HCT116 (cell line): Measurements from ENCODE around the gene HSPG2. TPM values are rescaled to one million over a fixed set of nuclear protein-coding genes. Genes with fewer than 3 reads are reported as not detected.

Experiments
- ATAC-seq: fragments of 200-7000 bp; cut with Tn5 transposase; 2 replicates; pipeline ENCODE4 v1.9.1; 2020; ENCODE audit warnings: mild to moderate bottlenecking, moderate library complexity
- BruUV-seq: library from RNA; stranded (reverse); fragments of 400-500 nt; replicated peaks from 2 replicates; lab custom pipeline; 2021; lab: Mats Ljungman, UMichigan
- CTCF ChIA-PET: fragments of 300-600 bp; sonication (Branson Sonifier 250); formaldehyde crosslinking; loops from one replicate; lab custom pipeline; 2021; ENCODE audit warnings: antibody characterized with exemption; lab: Charles Lee
- POLR2A ChIA-PET: fragments of 300-600, 350-600 bp; sonication (Branson Sonifier 250); formaldehyde crosslinking; loops from one replicate; lab custom pipeline; 2021; ENCODE audit warnings: antibody characterized with exemption; lab: Charles Lee
- RAD21 ChIA-PET, 2 experiments: fragments of 300-600 bp; sonication (Branson Sonifier 250); formaldehyde crosslinking; loops; one replicate each; lab custom pipeline; 2023; ENCODE audit warnings: low total read pairs in 2 of 2; ENCODE audit not compliant: uncharacterized antibody in 2 of 2, unreplicated experiment in 2 of 2, low non-redundant PET in 1 of 2; lab: Charles Lee
- DNase-seq: peaks from one replicate; pipeline ENCODE4 v3.0.0-alpha.2; 2010; ENCODE audit warnings: low read depth, low spot score
- H2AFZ ChIP-seq: fragments of 200-600 bp; shearing (Covaris generic), sonication (generic); 2 replicates; pipeline ENCODE4 v1.6.1; 2017; ENCODE audit warnings: low read depth, mixed run types, mixed read lengths, antibody characterized with exemption, low read length; ENCODE audit not compliant: poor library complexity, severe bottlenecking
- H3K27ac ChIP-seq: 2 replicates; pipeline ENCODE4 v1.5.1; 2012; ENCODE audit warnings: low read depth, low read length
- H3K27me3 ChIP-seq: fragments of 200-600 bp; sonication (generic); 2 replicates; pipeline ENCODE4 v1.6.1; 2016; ENCODE audit warnings: mixed run types, low read length, mixed read lengths; ENCODE audit not compliant: insufficient read depth
- H3K36me3 ChIP-seq, 2 experiments: fragments of 200-500 bp in 1 of 2; fragments of 200-600 bp in 1 of 2; sonication (Bioruptor generic) in 1 of 2; sonication (generic) in 1 of 2; 2 replicates each; pipeline versions ENCODE4 v1.5.1 to v1.6.1; 2014 to 2016; ENCODE audit warnings: low read length in 2 of 2, inconsistent platforms in 1 of 2, mixed read lengths in 1 of 2, mixed run types in 1 of 2; ENCODE audit not compliant: insufficient read depth in 2 of 2, control insufficient read depth in 1 of 2
- H3K4me1 ChIP-seq, 2 experiments: fragments of 200-600 bp in 1 of 2; sonication (generic) in 1 of 2; 2 replicates each; pipeline versions ENCODE4 v1.5.1 to v1.6.1; 2012 to 2017; ENCODE audit warnings: low read length in 2 of 2, inconsistent platforms in 1 of 2, mild to moderate bottlenecking in 1 of 2, mixed read lengths in 1 of 2, mixed run types in 1 of 2, moderate library complexity in 1 of 2; ENCODE audit not compliant: insufficient read depth in 2 of 2, control insufficient read depth in 1 of 2
- H3K4me2 ChIP-seq: fragments of 200-600 bp; sonication (generic); 2 replicates; pipeline ENCODE4 v1.6.1; 2017; ENCODE audit warnings: mixed run types, low read length, mixed read lengths
- H3K4me3 ChIP-seq, 2 experiments: fragments of 200-600 bp in 1 of 2; sonication (generic) in 1 of 2; replicated peaks in 1 of 2; 2 replicates each; pipeline ENCODE4 v1.5.1; 2011 to 2016; ENCODE audit warnings: low read length in 2 of 2, control low read depth in 1 of 2, low read depth in 1 of 2, mild to moderate bottlenecking in 1 of 2, mixed read lengths in 1 of 2, mixed run types in 1 of 2
- H3K79me2 ChIP-seq: fragments of 200-600 bp; sonication (generic); 2 replicates; pipeline ENCODE4 v1.6.1; 2017; ENCODE audit warnings: mild to moderate bottlenecking, mixed run types, low read length, moderate library complexity, mixed read lengths; ENCODE audit not compliant: insufficient read depth
- H3K9ac ChIP-seq: fragments of 200-600 bp; sonication (generic); 2 replicates; pipeline ENCODE4 v1.6.1; 2016; ENCODE audit warnings: low read length, mixed read lengths
- H3K9me2 ChIP-seq: fragments of 200-600 bp; sonication (generic), shearing (Covaris generic); 2 replicates; pipeline ENCODE4 v1.6.1; 2017; ENCODE audit warnings: mixed run types, mild to moderate bottlenecking, moderate library complexity; ENCODE audit not compliant: insufficient read depth
- H3K9me3 ChIP-seq, 2 experiments: fragments of 200-500 bp in 1 of 2; fragments of 200-600 bp in 1 of 2; sonication (Bioruptor generic) in 1 of 2; sonication (generic) in 1 of 2; 2 replicates each; pipeline ENCODE4 v1.6.1; 2014 to 2017; ENCODE audit warnings: low read length in 2 of 2, mixed read lengths in 2 of 2, inconsistent platforms in 1 of 2, low read depth in 1 of 2, mild to moderate bottlenecking in 1 of 2, mixed run types in 1 of 2, moderate library complexity in 1 of 2; ENCODE audit not compliant: control insufficient read depth in 1 of 2, insufficient read depth in 1 of 2
- H4K20me1 ChIP-seq: fragments of 200-600 bp; sonication (generic), shearing (Covaris generic); 2 replicates; pipeline ENCODE4 v1.6.1; 2017; ENCODE audit warnings: mixed run types, mild to moderate bottlenecking, moderate library complexity; ENCODE audit not compliant: insufficient read depth
- ATF3 ChIP-seq: IDR thresholded peaks from 2 replicates; pipeline ENCODE4 v1.6.1; 2012
- CEBPB ChIP-seq: IDR thresholded peaks from 2 replicates; pipeline ENCODE4 v1.6.1; 2012; ENCODE audit warnings: low read depth
- CTCF ChIP-seq, 3 experiments: fragments of 200-600 bp in 1 of 3; sonication (generic) in 1 of 3; IDR thresholded peaks in 2 of 3; conservative IDR thresholded peaks in 1 of 3; 2 replicates each; pipeline ENCODE4 v1.5.1; 2012 to 2017; ENCODE audit warnings: low read depth in 2 of 3, low read length in 2 of 3, antibody characterized with exemption in 1 of 3, borderline replicate concordance in 1 of 3, control low read depth in 1 of 3, mild to moderate bottlenecking in 1 of 3, mixed read lengths in 1 of 3, mixed run types in 1 of 3, moderate library complexity in 1 of 3; ENCODE audit not compliant: insufficient read depth in 1 of 3
- EGR1 ChIP-seq: IDR thresholded peaks from 2 replicates; pipeline ENCODE4 v1.6.1; 2012; ENCODE audit warnings: low read depth
- ELF1 ChIP-seq: IDR thresholded peaks from 2 replicates; pipeline ENCODE4 v1.6.1; 2012; ENCODE audit warnings: low read depth, borderline replicate concordance
- EZH2phosphoT487 ChIP-seq: fragments of 200-600 bp; IDR thresholded peaks from 2 replicates; pipeline ENCODE4 v1.6.1; 2018; ENCODE audit warnings: antibody characterized with exemption, borderline replicate concordance
- JUND ChIP-seq: IDR thresholded peaks from 2 replicates; pipeline ENCODE4 v1.6.1; 2012
- POLR2A ChIP-seq: IDR thresholded peaks from 2 replicates; pipeline ENCODE4 v1.7.0; 2011; ENCODE audit warnings: borderline replicate concordance; ENCODE audit not compliant: insufficient read depth, insufficient read length; ENCODE audit errors: extremely low read depth
- POLR2AphosphoS5 ChIP-seq: IDR thresholded peaks from 2 replicates; pipeline ENCODE4 v1.6.1; 2011; ENCODE audit warnings: mild to moderate bottlenecking, low read depth, low read length, moderate library complexity
- RAD21 ChIP-seq: IDR thresholded peaks from 2 replicates; pipeline ENCODE4 v1.6.1; 2012; ENCODE audit warnings: low read depth, mild to moderate bottlenecking
- REST ChIP-seq: IDR thresholded peaks from 2 replicates; pipeline ENCODE4 v1.6.1; 2012; ENCODE audit warnings: low read depth
- SIN3A ChIP-seq: IDR thresholded peaks from 2 replicates; pipeline ENCODE4 v1.6.1; 2012; ENCODE audit warnings: low read depth
- SP1 ChIP-seq: IDR thresholded peaks from 2 replicates; pipeline ENCODE4 v1.6.1; 2012; ENCODE audit warnings: low read depth
- SRF ChIP-seq: IDR thresholded peaks from 2 replicates; pipeline ENCODE4 v1.6.1; 2012; ENCODE audit warnings: low read depth
- TCF7L2 ChIP-seq: IDR thresholded peaks from 2 replicates; pipeline ENCODE4 v1.7.0; 2011; ENCODE audit warnings: borderline replicate concordance, inconsistent platforms; ENCODE audit not compliant: insufficient read depth, insufficient read length; ENCODE audit errors: extremely low read depth
- ZFX ChIP-seq: fragments of 450-650 bp; IDR thresholded peaks from 2 replicates; pipeline ENCODE4 v1.6.1; 2017
- intact Hi-C: fragments of 100-400 bp; cut with micrococcal nuclease; formaldehyde crosslinking; loops from 2 replicates; pipeline ENCODE4 v1.10.0; 2022
- total RNA-seq: library from RNA; stranded (reverse); gene quantifications from one replicate; pipeline ENCODE4 v1.2.1, GENCODE V29; 2021; ENCODE audit not compliant: unreplicated experiment
- TF ChIP-seq, protein P1 (sequence below): IDR thresholded peaks from 2 replicates; pipeline ENCODE4 v1.6.1; 2012

Gene HSPG2
- total RNA-seq, 1 experiment from 2014 or later, result 55.7 TPM

DNA sequence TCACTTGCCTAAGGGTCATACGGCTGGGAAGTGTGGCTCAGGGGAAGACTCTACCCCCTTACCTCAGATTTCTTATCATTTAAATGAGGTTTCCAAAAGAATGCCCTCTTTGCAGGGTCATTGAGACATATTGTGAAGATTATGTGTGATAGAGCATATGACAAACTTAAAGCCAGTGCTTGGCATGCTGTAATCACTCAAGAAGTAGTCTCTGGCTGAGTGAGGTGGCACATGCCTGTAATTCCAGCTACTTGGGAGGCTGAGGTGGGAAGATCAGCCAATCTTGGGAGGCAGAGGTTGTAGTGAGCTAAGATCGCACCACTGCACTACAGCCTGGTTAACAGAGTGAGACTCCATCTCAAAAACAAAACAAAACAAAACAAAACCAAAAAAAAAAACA, 132.6 kb downstream of the HSPG2 start:
- peaks cover 0 to 16% of the 10 kb centered on the region in 2 experiments; a peak in 2 of 4 replicates for H3K4me1 ChIP-seq
- POLR2A ChIA-PET, result no interaction called here
- H3K9me2 ChIP-seq, result no peaks in the 10 kb centered on the region
- no peak overlapping the region for H3K27ac ChIP-seq
- no peak overlapping the region for H3K9ac ChIP-seq
- H3K36me3 ChIP-seq, result no peaks in the 10 kb centered on the region
- RAD21 ChIA-PET, result no interaction called here
- no peak overlapping the region for H3K4me2 ChIP-seq
- H4K20me1 ChIP-seq, result no peaks in the 10 kb centered on the region
- no peaks in the 10 kb centered on the region for H3K9me3 ChIP-seq
- CTCF ChIA-PET, result no interaction called here
- TF ChIP-seq CEBPB (no peak), ATF3 (no peak), CTCF (IDR thresholded peaks at IDR 0.05 in 2 of 3, conservative IDR thresholded peaks at IDR 0.05 in 1 of 3; ENCODE audit: borderline replicate concordance in 1 of 3, insufficient read depth in 1 of 3, low read depth in 2 of 3, low read length in 2 of 3) (no peak), REST (no peak), SP1 (no peak), SIN3A (no peak), TCF7L2 (no peak), POLR2A (no peak), JUND (no peak), EGR1 (no peak), SRF (no peak), POLR2AphosphoS5 (no peak), EZH2phosphoT487 (no peak), ZFX (no peak), ELF1 (no peak), RAD21 (no peak)
- TF ChIP-seq, protein P1, sequence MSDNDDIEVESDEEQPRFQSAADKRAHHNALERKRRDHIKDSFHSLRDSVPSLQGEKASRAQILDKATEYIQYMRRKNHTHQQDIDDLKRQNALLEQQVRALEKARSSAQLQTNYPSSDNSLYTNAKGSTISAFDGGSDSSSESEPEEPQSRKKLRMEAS, result no peak
- H3K27me3 ChIP-seq, result no peaks in the 10 kb centered on the region
- no peak overlapping the region for H3K4me3 ChIP-seq
- no peak for DNase-seq
- H3K79me2 ChIP-seq, result no peaks in the 10 kb centered on the region
- BruUV-seq, result no TSS peak
- ATAC-seq, result no peak
- no peak overlapping the region for H2AFZ ChIP-seq
- intact Hi-C loops, result no loop called here
